HepG2 (cell line): Measurements from ENCODE around the gene DSTYK. TPM values are rescaled to one million over a fixed set of nuclear protein-coding genes. Genes with fewer than 3 reads are reported as not detected.

Experiments used
- ARID2 ChIP-seq: sonication (generic); formaldehyde crosslinking; IDR thresholded peaks from 2 replicates; pipeline ENCODE4 v1.8.1; 2022; ENCODE audit warnings: mild to moderate bottlenecking, missing genetic modification reagents, borderline replicate concordance
- ARNT2 ChIP-seq: sonication (generic); formaldehyde crosslinking; IDR thresholded peaks from 2 replicates; pipeline ENCODE4 v1.8.0; 2022; ENCODE audit warnings: mild to moderate bottlenecking, low read depth, missing genetic modification reagents, moderate library complexity
- CEBPG ChIP-seq: IDR thresholded peaks from 2 replicates; pipeline ENCODE4 v1.6.1; 2016
- HNRNPLL ChIP-seq: fragments of 200-400 bp; formaldehyde crosslinking; IDR thresholded peaks from 2 replicates; pipeline ENCODE4 v1.6.1; 2017; ENCODE audit warnings: mild to moderate bottlenecking, low read depth, low read length; ENCODE audit not compliant: poor library complexity, severe bottlenecking
- IRF2 ChIP-seq: IDR thresholded peaks from 2 replicates; pipeline ENCODE4 v1.6.1; 2018; ENCODE audit warnings: missing genetic modification reagents, missing compliant biosample characterization
- KDM5B ChIP-seq: sonication (generic); formaldehyde crosslinking; IDR thresholded peaks from 2 replicates; pipeline ENCODE4 v1.4.0; 2020; ENCODE audit warnings: missing genetic modification reagents, mild to moderate bottlenecking, borderline replicate concordance
- KLF13 ChIP-seq: sonication (generic); formaldehyde crosslinking; IDR thresholded peaks from 2 replicates; pipeline ENCODE4 v1.4.0; 2020; ENCODE audit warnings: mild to moderate bottlenecking, missing genetic modification reagents
- RARA ChIP-seq: IDR thresholded peaks from 2 replicates; pipeline ENCODE4 v1.6.1; 2016; ENCODE audit warnings: missing genetic modification reagents, missing compliant biosample characterization
- RBM39 ChIP-seq: fragments of 200-400 bp; formaldehyde crosslinking; IDR thresholded peaks from one replicate; pipeline ENCODE4 v1.6.1; 2018; ENCODE audit warnings: antibody characterized with exemption, mild to moderate bottlenecking, low read depth, low read length; ENCODE audit not compliant: poor library complexity, severe bottlenecking
- SMYD3 ChIP-seq: sonication (generic); formaldehyde crosslinking; IDR thresholded peaks from 2 replicates; pipeline ENCODE4 v1.8.1; 2023; ENCODE audit warnings: mild to moderate bottlenecking, missing genetic modification reagents
- ZNF543 ChIP-seq: sonication (generic); formaldehyde crosslinking; IDR thresholded peaks from 2 replicates; pipeline ENCODE4 v1.4.0; 2020; ENCODE audit warnings: mild to moderate bottlenecking, missing genetic modification reagents
- polyA plus RNA-seq, 8 experiments: library from polyadenylated mRNA; depleted of rRNA in 3 of 8; stranded (reverse) in 7 of 8; unstranded in 1 of 8; fragments of >200 nt; fragmentation: Illumina TruSeq in 4 of 8; extraction: Trizol in 4 of 8; gene quantifications; 2 replicates each; pipeline versions ENCODE4 v1.2.1 to v1.2.3, GENCODE V29; 2011 to 2016; ENCODE audit warnings: low read depth in 4 of 8, missing spikeins in 1 of 8, mixed read lengths in 1 of 8; ENCODE audit not compliant: insufficient read depth in 1 of 8
- total RNA-seq, 5 experiments: library from RNA; depleted of rRNA; stranded (reverse); fragments of >200 nt; fragmentation: Illumina TruSeq; extraction: Trizol; gene quantifications; 2 replicates each; pipeline ENCODE4 v1.2.3, GENCODE V29; 2016; ENCODE audit warnings: low read depth in 1 of 5
- TF ChIP-seq, protein P1 (sequence below): sonication (generic); formaldehyde crosslinking; IDR thresholded peaks from 2 replicates; pipeline ENCODE4 v1.5.0; 2020; ENCODE audit warnings: mild to moderate bottlenecking, missing genetic modification reagents, borderline replicate concordance
- TF ChIP-seq, protein P2 (sequence below): IDR thresholded peaks from 2 replicates; pipeline ENCODE4 v1.6.1; 2016; ENCODE audit warnings: control low read depth
- TF ChIP-seq, protein P3 (sequence below): sonication (generic); formaldehyde crosslinking; IDR thresholded peaks from 2 replicates; pipeline ENCODE4 v1.4.0; 2020; ENCODE audit warnings: mild to moderate bottlenecking, missing genetic modification reagents
- TF ChIP-seq, protein P4 (sequence below): sonication (generic); formaldehyde crosslinking; IDR thresholded peaks from 2 replicates; pipeline ENCODE4 v1.5.0; 2020; ENCODE audit warnings: missing genetic modification reagents
- TF ChIP-seq, protein P5 (sequence below): sonication (generic); formaldehyde crosslinking; IDR thresholded peaks from 2 replicates; pipeline ENCODE4 v1.4.0; 2020; ENCODE audit warnings: missing genetic modification reagents

DSTYK gene
- total and polyA plus RNA-seq, 2 of the 13 experiments (the other 11 are each of a cell fraction or from before 2014, with no cell fraction given): 2.6 to 4.8 TPM

DNA sequence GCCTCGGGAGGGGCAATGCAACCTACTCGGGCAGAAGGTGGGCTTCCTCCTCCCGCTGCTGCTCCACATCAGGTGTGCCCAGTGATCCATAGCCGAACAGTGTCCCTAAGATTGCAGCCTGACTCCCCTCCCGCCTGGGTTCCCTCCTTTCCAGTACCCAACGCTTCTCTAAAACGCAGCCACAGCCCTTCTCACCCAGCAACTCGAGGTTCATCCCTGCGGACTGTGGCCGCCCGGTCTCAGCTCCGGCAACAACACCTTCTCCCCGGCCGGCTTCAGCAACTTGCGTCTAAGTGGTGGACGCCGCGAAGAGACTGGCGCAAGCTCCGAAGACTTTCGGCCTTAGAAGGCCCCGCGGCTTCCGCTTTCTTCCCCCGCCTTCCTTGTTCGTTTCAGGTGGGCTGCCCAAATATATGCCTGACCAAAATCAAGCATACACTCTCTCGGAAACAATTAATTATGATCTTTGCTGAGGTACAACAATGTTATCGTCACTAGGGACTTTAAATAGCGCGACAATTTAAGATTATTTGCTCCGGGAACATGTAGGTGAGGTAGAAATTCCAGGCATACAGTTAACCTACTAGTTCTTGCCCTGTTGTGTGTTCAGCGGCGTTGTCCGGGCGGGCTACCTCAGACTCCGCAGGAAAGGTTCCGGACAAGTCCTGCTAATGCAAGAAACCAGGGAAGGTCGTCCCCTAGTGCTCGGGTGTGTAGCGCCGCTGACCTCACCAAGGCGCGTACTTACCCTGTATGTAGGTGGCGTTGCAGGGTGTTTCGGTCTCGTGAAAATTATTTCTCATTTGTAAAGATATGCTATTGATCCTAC lies 89.6 kb downstream of the DSTYK start, which contains the start of gene RBBP5 (continued):
- TF ChIP-seq KLF13 (0 out of 2 replicates have a peak, but pooled peaks have one; percentile 61), CEBPG (CRISPR knock-in tag) (peak; percentile 73), SMYD3 (peak; percentile 93; the same call in 1 of the 2 replicates), RBM39 (no peak), ARID2 (CRISPR knock-in tag) (no peak), ZNF543 (CRISPR knock-in tag) (no peak), KDM5B (CRISPR knock-in tag) (peak; percentile 61; the same call in 1 of the 2 replicates), HNRNPLL (peak; percentile 98), RARA (CRISPR knock-in tag) (peak; percentile 34; the same call in 1 of the 2 replicates), IRF2 (CRISPR knock-in tag) (peak; percentile 97), ARNT2 (peak; percentile 77)
- TF ChIP-seq, protein P1, sequence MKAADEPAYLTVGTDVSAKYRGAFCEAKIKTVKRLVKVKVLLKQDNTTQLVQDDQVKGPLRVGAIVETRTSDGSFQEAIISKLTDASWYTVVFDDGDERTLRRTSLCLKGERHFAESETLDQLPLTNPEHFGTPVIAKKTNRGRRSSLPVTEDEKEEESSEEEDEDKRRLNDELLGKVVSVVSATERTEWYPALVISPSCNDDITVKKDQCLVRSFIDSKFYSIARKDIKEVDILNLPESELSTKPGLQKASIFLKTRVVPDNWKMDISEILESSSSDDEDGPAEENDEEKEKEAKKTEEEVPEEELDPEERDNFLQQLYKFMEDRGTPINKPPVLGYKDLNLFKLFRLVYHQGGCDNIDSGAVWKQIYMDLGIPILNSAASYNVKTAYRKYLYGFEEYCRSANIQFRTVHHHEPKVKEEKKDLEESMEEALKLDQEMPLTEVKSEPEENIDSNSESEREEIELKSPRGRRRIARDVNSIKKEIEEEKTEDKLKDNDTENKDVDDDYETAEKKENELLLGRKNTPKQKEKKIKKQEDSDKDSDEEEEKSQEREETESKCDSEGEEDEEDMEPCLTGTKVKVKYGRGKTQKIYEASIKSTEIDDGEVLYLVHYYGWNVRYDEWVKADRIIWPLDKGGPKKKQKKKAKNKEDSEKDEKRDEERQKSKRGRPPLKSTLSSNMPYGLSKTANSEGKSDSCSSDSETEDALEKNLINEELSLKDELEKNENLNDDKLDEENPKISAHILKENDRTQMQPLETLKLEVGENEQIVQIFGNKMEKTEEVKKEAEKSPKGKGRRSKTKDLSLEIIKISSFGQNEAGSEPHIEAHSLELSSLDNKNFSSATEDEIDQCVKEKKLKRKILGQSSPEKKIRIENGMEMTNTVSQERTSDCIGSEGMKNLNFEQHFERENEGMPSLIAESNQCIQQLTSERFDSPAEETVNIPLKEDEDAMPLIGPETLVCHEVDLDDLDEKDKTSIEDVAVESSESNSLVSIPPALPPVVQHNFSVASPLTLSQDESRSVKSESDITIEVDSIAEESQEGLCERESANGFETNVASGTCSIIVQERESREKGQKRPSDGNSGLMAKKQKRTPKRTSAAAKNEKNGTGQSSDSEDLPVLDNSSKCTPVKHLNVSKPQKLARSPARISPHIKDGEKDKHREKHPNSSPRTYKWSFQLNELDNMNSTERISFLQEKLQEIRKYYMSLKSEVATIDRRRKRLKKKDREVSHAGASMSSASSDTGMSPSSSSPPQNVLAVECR: peak; percentile 88; the same call in 1 of the 2 replicates
- TF ChIP-seq, protein P2, sequence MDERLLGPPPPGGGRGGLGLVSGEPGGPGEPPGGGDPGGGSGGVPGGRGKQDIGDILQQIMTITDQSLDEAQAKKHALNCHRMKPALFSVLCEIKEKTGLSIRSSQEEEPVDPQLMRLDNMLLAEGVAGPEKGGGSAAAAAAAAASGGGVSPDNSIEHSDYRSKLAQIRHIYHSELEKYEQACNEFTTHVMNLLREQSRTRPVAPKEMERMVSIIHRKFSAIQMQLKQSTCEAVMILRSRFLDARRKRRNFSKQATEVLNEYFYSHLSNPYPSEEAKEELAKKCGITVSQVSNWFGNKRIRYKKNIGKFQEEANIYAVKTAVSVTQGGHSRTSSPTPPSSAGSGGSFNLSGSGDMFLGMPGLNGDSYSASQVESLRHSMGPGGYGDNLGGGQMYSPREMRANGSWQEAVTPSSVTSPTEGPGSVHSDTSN (CRISPR knock-in tag): no peak
- TF ChIP-seq, protein P3, sequence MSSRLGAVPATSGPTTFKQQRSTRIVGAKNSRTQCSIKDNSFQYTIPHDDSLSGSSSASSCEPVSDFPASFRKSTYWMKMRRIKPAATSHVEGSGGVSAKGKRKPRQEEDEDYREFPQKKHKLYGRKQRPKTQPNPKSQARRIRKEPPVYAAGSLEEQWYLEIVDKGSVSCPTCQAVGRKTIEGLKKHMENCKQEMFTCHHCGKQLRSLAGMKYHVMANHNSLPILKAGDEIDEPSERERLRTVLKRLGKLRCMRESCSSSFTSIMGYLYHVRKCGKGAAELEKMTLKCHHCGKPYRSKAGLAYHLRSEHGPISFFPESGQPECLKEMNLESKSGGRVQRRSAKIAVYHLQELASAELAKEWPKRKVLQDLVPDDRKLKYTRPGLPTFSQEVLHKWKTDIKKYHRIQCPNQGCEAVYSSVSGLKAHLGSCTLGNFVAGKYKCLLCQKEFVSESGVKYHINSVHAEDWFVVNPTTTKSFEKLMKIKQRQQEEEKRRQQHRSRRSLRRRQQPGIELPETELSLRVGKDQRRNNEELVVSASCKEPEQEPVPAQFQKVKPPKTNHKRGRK (CRISPR knock-in tag): no peak
- TF ChIP-seq, protein P4, sequence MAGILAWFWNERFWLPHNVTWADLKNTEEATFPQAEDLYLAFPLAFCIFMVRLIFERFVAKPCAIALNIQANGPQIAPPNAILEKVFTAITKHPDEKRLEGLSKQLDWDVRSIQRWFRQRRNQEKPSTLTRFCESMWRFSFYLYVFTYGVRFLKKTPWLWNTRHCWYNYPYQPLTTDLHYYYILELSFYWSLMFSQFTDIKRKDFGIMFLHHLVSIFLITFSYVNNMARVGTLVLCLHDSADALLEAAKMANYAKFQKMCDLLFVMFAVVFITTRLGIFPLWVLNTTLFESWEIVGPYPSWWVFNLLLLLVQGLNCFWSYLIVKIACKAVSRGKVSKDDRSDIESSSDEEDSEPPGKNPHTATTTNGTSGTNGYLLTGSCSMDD (CRISPR knock-in tag): no peak
- TF ChIP-seq, protein P5, sequence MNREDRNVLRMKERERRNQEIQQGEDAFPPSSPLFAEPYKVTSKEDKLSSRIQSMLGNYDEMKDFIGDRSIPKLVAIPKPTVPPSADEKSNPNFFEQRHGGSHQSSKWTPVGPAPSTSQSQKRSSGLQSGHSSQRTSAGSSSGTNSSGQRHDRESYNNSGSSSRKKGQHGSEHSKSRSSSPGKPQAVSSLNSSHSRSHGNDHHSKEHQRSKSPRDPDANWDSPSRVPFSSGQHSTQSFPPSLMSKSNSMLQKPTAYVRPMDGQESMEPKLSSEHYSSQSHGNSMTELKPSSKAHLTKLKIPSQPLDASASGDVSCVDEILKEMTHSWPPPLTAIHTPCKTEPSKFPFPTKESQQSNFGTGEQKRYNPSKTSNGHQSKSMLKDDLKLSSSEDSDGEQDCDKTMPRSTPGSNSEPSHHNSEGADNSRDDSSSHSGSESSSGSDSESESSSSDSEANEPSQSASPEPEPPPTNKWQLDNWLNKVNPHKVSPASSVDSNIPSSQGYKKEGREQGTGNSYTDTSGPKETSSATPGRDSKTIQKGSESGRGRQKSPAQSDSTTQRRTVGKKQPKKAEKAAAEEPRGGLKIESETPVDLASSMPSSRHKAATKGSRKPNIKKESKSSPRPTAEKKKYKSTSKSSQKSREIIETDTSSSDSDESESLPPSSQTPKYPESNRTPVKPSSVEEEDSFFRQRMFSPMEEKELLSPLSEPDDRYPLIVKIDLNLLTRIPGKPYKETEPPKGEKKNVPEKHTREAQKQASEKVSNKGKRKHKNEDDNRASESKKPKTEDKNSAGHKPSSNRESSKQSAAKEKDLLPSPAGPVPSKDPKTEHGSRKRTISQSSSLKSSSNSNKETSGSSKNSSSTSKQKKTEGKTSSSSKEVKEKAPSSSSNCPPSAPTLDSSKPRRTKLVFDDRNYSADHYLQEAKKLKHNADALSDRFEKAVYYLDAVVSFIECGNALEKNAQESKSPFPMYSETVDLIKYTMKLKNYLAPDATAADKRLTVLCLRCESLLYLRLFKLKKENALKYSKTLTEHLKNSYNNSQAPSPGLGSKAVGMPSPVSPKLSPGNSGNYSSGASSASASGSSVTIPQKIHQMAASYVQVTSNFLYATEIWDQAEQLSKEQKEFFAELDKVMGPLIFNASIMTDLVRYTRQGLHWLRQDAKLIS (CRISPR knock-in tag): no peak; the same call in 1 of the 2 replicates
